HG03025 (cell line): ENCODE measurements around the gene SUMO1.

Experiments used
- ATAC-seq: cut with Tn5 transposase; IDR thresholded peaks from one replicate; pipeline ENCODE4 v1.9.1; 2021; ENCODE audit warnings: mild to moderate bottlenecking, moderate library complexity; ENCODE audit not compliant: unreplicated experiment, low FRiP score

The SUMO1 gene

DNA sequence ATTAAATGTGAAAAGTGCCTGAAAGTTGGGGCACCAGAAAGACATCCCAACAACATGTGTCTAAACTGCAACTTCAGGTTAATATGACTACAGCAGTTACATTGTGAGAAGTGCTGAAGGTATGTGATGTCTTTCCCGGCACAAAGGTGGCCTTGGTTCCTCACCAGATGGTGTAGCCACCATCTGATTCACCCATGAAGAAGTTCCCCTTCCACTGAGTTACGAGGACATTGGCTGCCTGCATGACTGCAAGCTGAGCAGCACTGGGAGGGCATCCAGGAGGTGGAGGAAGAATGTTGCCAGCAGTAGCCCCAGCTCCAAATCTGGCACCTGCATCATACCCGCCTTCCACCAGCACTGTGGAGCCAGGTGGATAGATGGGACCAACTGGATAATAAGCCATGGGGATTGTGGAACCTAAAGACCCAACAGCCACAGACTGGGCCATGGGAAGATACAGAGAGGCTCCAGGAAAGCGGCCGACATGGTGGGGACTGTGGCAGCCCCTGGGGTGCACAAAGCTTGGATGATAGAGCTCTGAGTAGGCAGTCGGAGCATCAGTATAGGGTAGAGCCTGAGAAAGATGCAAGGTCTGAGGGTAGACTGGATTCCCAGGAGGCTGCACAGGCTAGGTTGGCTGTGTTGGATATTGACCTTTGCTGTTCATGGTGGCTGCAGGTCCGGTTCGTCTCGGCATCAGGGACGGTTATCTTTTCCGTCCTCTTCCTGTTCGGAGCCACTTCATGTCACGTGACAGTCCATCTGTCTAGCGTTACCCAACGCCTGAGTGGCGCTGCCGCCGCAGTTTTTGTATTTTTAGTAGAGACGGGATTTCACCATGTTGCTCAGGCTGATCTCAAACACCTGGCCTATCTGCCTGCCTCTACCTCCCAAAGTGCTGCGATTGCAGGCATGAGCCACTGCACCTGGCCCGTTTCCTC lies 36.9 kb downstream of the SUMO1 start:
- no peak for ATAC-seq

DNA sequence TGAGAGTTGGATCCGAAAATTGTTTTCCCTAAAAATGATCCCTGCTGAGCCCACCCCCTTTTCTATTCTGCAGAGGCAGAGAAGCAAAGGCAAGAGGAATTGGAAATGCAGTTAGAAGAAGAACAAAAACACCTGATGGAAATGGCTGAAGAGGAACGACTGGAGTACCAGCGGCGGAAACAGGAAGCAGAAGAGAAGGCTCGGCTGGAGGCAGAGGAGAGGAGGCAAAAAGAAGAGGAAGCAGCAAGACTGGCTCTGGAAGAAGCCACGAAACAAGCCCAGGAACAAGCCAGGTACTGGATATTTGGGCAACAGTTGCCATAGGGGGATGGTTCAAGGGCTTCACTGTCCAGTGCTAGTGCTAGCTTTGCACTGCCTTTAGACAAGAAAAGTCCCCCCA lies 41.7 kb downstream of the SUMO1 start:
- ATAC-seq, result no peak

DNA sequence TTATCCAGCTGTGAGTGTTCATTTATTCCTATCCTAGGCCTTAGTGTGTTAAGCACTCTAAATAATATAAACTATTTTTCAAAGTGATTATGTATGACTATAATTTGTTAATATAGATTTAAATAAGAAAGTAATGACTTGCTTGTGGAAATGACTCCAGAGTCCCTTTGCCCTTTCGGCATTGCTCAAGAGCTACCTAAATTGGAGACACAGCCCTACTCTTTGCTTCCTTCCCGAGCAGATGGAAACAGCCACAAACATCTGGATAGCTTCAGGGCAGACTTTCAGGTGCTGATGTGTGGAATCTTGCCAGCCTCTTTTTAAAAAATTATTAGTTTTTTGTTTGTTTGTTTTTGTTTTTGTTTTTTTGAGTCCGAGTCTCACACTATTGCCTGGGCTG lies 44.0 kb downstream of the SUMO1 start:
- no peak for ATAC-seq

GRCh38 chr2:202193881-202194353 lies 44.5 kb downstream of the SUMO1 start:
- ATAC-seq, result no peak

- ATAC-seq, result no peak
Measured at GRCh38 chr2:202193305-202193704, 45.1 kb downstream of the SUMO1 start.

GRCh38 chr2:202187570-202187969 lies 50.8 kb downstream of the SUMO1 start:
- ATAC-seq, result no peak

GRCh38 chr2:202186641-202187202 lies 51.7 kb downstream of the SUMO1 start:
- ATAC-seq, result no peak

DNA sequence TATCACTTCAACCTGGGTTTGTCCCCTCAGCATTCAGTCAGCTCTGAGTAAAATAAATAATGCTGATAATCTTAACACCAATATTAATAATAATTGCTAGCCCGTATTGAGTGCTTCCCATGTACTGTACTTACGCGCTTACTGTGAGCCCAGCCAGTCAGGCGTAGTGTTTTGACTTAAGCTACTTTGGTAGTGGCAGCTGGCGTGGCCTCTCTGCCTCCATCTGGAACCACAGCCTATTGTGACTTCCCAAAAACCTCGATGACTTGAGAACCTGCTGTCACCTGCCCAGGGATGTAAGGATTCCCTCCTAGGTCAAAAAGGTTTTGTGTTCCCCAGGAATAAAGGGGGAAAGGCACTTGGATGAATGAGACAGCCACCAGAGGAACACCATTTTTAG lies 53.2 kb downstream of the SUMO1 start:
- ATAC-seq, result no peak

DNA sequence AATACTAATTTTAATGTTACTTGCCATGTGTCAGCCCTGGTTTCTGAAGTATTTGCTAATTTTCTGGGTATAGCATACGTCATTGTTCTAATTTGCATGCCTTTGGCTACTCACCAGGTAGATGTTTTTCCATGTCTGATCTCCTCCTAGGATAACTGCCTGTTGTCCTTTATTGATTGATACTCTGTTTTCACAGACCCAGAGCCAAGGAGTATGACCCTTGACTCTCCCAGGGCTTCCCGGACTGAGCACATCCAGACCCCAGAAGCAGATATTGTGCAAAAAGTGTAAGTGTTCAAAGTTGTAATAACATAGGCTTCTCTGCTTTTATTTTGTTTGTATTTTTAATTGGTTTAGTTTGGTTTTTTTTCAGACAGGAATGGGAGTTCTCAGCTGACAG lies 53.8 kb downstream of the SUMO1 start:
- no peak for ATAC-seq

GRCh38 chr2:202178346-202178958 lies 59.9 kb downstream of the SUMO1 start:
- no peak for ATAC-seq

- peak; percentile 49 for ATAC-seq
Measured at GRCh38 chr2:202172439-202173211, 65.8 kb downstream of the SUMO1 start.

DNA sequence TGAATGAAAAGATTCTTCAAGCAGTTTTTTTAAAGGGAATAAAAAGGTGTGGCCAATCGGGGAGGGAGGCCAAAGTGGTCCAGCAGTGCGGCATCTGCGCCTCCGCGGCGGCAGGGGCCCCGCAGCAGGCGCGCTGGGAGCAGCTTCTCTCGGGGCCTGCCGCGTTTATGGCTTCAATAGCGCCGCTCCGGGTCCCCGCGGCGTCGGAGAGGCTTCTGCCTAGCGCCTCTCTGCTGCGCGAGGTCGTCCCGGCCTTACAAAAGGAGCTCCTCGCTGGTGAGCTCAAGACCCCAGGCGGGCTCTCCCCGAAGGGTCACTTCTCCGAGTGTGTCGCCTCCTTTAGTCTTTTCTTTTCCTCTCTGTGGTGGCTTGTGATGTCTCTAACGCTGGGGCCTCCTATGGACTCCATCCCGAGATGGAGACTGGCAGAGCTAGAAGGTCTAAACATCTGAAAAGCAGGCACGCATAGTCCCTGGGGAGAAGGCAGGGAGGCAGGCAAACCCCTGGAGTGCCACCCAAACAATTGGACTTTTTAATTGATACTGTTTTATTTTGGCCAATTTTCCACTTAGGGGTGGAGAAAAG lies 67.1 kb downstream of the SUMO1 start:
- ATAC-seq, result no peak

DNA sequence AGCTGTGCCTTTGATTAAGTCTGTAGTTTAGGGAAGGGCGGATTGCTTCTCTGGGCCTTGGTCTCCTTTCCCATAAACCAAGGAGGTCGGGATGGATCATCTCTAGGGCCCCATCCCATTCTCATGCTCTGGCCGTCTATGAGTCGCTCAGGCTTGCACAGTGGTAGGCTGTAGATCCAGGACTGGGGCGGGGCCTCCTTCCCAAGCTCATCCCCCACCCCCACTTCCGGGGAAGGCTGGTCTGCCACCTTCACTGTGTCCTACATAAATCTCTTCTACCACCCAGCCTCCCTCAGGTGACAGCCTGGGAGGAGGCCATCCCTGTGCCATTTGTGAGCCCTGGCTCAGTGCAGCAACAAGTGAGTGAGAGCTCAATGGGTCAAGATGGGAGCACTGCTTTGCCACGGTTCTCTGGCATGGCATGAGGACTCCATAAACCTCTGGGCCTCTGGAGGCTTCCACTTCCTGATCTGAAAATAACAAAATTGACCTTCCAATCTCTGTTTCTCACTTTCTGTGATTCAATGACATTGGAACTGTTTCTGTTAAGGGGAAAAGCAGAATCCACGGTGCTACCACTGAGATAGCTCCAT lies 68.5 kb downstream of the SUMO1 start:
- no peak for ATAC-seq

GRCh38 chr2:202169131-202169530 lies 69.3 kb downstream of the SUMO1 start:
- ATAC-seq, result no peak

- no peak for ATAC-seq
Measured at GRCh38 chr2:202165945-202166344, 72.5 kb downstream of the SUMO1 start.

DNA sequence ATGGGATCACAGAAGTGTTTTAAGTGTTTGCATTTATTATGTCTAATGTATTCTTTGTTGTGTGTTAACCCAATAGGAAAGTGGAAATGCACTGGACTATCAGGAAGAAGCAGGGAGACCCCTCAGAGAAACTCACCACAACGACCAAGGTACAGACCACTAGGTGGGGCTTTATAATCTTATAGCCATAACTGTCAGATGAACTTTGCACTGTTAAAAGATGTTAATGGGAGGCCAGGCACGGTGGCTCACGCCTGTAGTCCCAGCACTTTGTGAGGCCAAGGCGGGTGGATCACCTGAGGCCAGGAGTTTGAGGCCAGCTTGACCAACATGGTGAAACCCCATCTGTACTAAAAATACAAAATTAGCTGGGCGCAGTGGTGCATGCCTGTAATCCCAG lies 73.2 kb downstream of the SUMO1 start:
- no peak for ATAC-seq

- ATAC-seq, result no peak
Measured at GRCh38 chr2:202164411-202164810, 74.0 kb downstream of the SUMO1 start.

DNA sequence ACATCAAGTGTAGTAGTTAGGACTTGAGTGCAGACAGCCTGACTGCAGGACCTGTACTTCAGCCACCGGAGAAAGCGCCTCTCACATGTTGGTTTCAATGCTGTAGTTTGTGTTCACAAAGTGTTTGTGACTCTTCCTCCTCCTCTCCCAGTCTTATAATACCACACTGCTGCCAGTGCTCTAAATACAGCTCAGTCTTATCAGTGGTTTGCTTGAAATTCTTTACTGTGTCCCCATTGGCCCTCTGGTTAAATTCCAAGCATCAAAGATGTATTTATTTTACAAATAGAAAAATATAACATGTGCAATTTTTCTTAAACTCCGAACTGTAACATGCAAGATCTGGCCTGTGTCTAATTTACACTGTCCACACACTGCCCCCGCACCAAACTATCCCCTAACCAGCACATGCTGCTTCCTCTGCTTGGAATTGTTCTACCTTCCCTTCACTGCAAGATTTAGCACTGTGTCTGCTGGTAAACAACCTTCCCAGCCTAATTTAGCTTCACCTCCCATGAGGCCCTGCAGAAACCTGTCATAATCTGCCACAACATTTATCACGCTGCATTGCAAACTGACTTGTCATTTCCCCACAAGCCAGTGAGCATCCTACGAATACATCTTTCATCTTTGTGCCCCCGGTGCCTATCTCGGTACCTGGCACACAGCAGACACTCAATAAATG lies 77.1 kb downstream of the SUMO1 start:
- ATAC-seq, result no peak

DNA sequence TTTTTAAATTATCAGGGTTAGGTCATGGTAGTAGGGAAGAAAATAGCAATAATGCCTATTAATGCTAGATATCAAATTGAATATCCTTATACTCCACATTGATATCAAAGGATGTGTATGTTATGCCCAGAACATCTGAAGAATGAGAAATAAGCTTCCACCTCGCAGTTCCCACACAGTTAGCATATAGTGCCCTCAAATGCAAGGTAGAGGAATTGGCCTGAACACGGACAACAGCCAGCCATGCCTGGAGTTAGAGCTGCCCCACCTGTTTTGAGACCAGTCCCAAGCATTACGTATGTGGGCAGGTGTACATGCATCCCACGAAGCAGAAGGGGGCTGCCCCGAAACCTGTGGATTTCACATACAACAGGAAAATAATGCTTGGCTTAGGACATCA lies 79.6 kb downstream of the SUMO1 start:
- no peak for ATAC-seq
